C4-2B (cell line): ENCODE data around the gene ENGASE.
A peak's percentile ranks its signal among the peaks of the same experiment; 100 is the strongest.

Experiments used
- H3K27ac ChIP-seq: fragments of 450-650 bp; 2 replicates; pipeline ENCODE4 v1.5.1; 2017
- CTCF ChIP-seq: fragments of 450-650 bp; conservative IDR thresholded peaks from 2 replicates; pipeline ENCODE4 v1.5.1; 2017; ENCODE audit warnings: mild to moderate bottlenecking
- ZFX ChIP-seq: fragments of 450-650 bp; IDR thresholded peaks from 2 replicates; pipeline ENCODE4 v1.6.1; 2017

Gene ENGASE

DNA sequence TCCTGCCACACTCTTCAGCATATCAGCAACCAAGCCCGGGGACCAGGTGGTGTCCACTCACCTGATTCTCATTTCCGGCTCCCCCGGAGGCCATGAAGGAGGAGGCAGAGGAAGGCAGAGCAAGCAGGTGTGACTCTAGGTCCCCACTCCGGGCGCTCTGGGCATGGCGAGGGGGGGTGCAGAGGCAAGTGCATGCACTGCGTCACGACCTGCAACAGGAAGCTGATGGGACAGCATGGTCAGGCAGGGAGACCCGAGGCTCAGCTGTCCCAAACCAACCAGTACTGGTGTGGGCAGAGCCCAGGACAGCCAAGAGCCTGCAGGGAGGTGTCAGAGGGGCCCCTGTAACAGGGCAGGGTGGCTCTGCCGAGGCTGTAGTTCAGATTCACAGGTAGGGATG is 2.1 kb upstream of the ENGASE start:
- H3K27ac ChIP-seq = no peak overlapping the region
- TF ChIP-seq ZFX (no peak), CTCF (no peak)

DNA sequence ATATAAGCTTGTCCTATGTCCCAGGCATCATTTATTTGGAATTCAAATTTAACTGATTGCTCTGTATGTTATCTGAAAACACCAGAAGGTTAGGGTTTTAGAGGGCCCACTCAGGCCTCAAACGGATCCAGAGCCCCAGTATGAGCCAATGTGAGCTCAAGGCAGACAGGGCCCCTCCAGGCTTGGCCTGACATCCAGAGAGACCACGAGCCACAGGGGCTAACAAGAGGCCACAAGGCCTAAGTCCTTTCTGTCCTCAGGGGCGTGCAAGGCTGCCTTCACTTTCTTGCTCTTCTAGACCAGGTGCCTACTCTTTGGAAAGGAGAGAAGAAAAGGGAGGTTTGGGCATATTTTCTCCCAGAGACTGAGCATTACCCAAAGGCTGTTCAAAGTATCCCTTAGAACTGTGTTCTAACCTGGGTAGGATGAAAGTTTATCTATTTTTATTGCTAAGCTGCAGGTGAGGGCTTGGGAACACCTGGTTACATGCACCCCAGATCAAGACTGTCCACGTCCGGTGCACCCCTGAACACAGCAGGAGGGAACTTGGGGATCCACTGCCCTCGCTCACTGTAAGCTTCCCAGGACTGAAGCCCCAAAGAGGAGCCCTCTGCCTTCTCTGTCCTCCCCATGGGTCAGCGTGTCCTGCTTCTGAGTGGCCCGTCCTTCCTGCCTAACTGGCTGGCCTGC is 1.5 kb upstream of the ENGASE start:
- TF ChIP-seq CTCF = no peak
- no peak for TF ChIP-seq ZFX
- H3K27ac ChIP-seq = peak overlapping the region; percentile 85; the same call in 1 of the 2 replicates

GRCh38 chr17:79073706-79074088 is 927 bp upstream of the ENGASE start:
- TF ChIP-seq CTCF (no peak), ZFX (no peak)
- peak overlapping the region; percentile 85; the same call in 1 of the 2 replicates for H3K27ac ChIP-seq

- peak overlapping the region; percentile 85 for H3K27ac ChIP-seq
Measured at GRCh38 chr17:79074121-79074648, 439 bp upstream of the ENGASE start.

DNA sequence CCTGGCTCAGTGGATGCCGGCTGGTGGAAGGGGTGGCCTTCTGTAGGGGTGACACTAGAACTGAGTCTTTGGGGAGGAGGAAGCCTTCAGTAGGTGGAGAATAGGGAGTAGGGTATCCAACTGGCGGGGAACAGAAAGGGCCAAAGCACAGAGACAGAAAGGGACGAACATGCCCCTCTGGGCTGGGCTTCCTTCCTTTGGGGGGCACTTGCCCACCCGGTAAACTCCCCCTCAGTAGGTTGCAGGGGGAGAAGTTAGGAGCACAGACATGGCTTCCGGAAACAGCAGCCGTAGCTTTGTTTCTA is 774 bp downstream of the ENGASE start:
- H3K27ac ChIP-seq = peak overlapping the region; percentile 85
- no peak for TF ChIP-seq CTCF
- TF ChIP-seq ZFX = no peak

DNA sequence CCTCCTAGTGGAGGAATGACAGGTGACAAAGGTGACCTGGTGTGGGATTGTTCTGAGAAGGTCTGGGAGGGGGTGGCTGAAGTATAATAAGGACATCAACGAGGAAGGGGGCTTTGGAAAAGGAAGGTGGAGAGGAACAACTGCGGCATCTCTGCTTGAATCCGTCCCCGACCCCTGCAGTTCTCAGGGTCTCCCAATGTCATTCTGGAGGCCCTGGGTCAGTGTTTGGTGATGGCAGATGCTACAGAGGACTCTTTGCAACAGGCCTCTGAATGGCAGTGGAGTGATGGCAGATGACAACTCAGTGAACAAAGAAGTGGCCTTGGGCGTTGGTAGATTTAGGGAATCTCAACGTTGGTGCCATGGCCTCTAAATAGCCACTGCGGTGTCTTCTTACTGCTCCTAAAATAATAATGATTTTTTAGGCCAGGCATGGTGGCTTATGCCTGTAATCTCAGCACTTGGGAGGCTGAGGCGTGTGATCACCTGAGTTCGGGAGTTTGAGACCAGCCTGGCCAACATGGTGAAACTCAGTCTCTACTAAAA is 1.3 kb downstream of the ENGASE start:
- no peak for TF ChIP-seq ZFX
- no peak for TF ChIP-seq CTCF
- peak overlapping the region; percentile 85 for H3K27ac ChIP-seq

GRCh38 chr17:79077587-79077986 is 3.0 kb downstream of the ENGASE start:
- TF ChIP-seq CTCF = no peak
- TF ChIP-seq ZFX = no peak
- H3K27ac ChIP-seq = no peak overlapping the region
